ENCODE results near the gene MECP2. TPM values are rescaled to one million over a fixed set of nuclear protein-coding genes. Genes with fewer than 3 reads are reported as not detected.

Gene MECP2
- total RNA-seq, 4 donors from 2014 or later, result 36.8 to 71.2 (median 47.1) TPM

GRCh38 chrX:153984351-153985178 is 113.0 kb downstream of the MECP2 start:
- TF ChIP-seq CTCF (IDR thresholded peaks at IDR 0.05; ENCODE audit: low read depth), result no peak

- no peak for TF ChIP-seq CTCF (IDR thresholded peaks at IDR 0.05; ENCODE audit: low read depth)
Measured at GRCh38 chrX:153983321-153983801, 114.2 kb downstream of the MECP2 start.

GRCh38 chrX:153981771-153982533 is 115.6 kb downstream of the MECP2 start:
- no peak for TF ChIP-seq CTCF (IDR thresholded peaks at IDR 0.05; ENCODE audit: low read depth)

GRCh38 chrX:153981231-153981630 is 116.3 kb downstream of the MECP2 start:
- no peak for TF ChIP-seq CTCF (IDR thresholded peaks at IDR 0.05; ENCODE audit: low read depth)

GRCh38 chrX:153974726-153975286 is 122.7 kb downstream of the MECP2 start:
- TF ChIP-seq CTCF (IDR thresholded peaks at IDR 0.05; ENCODE audit: low read depth), result no peak

- TF ChIP-seq CTCF (IDR thresholded peaks at IDR 0.05; ENCODE audit: low read depth), result no peak
Measured at GRCh38 chrX:153974003-153974725, 123.4 kb downstream of the MECP2 start.
